Transverse colon (tissue), 4 donors: Measurements from ENCODE around the gene HUS1B.

Experiments
- EP300 ChIP-seq: sonication (generic); formaldehyde crosslinking; IDR thresholded peaks from one replicate; pipeline ENCODE4 v1.6.1; 2017; ENCODE audit warnings: antibody characterized with exemption, low read depth
- POLR2A ChIP-seq: fragments of 450-650 bp; IDR thresholded peaks from one replicate; pipeline ENCODE4 v1.6.1; 2016; ENCODE audit warnings: antibody characterized with exemption, mild to moderate bottlenecking, moderate library complexity
- POLR2AphosphoS5 ChIP-seq, 3 donors: sonication (generic); formaldehyde crosslinking; IDR thresholded peaks; one replicate each; pipeline ENCODE4 v1.6.1; 2016; ENCODE audit warnings: antibody characterized with exemption in 3 of 3
- TF ChIP-seq, protein P1 (sequence below), 5 experiments: fragments of 200-600 bp in 3 of 5; fragments of 450-650 bp in 2 of 5; sonication (generic) in 3 of 5; IDR thresholded peaks; 1 replicate in 2 of 5; 2 replicates in 3 of 5; pipeline ENCODE4 v1.5.1; 2016 to 2017; ENCODE audit warnings: antibody characterized with exemption in 5 of 5, inconsistent platforms in 3 of 5, mild to moderate bottlenecking in 2 of 5, moderate library complexity in 1 of 5

- TF ChIP-seq, protein P1, sequence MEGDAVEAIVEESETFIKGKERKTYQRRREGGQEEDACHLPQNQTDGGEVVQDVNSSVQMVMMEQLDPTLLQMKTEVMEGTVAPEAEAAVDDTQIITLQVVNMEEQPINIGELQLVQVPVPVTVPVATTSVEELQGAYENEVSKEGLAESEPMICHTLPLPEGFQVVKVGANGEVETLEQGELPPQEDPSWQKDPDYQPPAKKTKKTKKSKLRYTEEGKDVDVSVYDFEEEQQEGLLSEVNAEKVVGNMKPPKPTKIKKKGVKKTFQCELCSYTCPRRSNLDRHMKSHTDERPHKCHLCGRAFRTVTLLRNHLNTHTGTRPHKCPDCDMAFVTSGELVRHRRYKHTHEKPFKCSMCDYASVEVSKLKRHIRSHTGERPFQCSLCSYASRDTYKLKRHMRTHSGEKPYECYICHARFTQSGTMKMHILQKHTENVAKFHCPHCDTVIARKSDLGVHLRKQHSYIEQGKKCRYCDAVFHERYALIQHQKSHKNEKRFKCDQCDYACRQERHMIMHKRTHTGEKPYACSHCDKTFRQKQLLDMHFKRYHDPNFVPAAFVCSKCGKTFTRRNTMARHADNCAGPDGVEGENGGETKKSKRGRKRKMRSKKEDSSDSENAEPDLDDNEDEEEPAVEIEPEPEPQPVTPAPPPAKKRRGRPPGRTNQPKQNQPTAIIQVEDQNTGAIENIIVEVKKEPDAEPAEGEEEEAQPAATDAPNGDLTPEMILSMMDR (IDR thresholded peaks at IDR 0.05), result no peak
- TF ChIP-seq POLR2A, result no peak
- TF ChIP-seq POLR2AphosphoS5 (IDR thresholded peaks at IDR 0.05), result peak in 2 of 3 donors; percentile 16 to 26
- no peak for TF ChIP-seq EP300
Observed at GRCh38 chr6:683742-684440, 27.0 kb upstream of the HUS1B start.
